ENCODE data around the gene KLHL12. TPM values are rescaled to one million over a fixed set of nuclear protein-coding genes. Genes with fewer than 3 reads are reported as not detected.

KLHL12 gene
- total RNA-seq, 1 experiment from 2014 or later = 29.6 TPM

DNA sequence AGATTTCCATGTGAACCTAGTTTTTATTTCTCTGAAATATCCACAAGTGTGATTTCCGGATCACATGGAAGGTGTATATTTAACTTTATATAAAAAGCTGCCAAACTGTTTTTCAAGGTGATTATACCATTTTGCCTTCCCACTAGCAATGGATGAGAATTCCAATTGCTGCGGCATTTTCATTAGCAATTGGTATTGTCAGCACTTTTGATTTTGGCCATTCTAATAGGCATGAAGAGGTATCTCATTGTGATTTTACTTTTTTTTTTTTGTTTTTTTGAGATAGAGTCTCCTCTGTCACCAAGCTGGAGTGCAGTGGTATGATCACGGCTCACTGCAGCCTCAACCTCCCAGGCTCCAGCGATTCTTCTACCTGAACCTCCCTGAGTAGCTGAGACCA lies 45.0 kb upstream of the KLHL12 start:
- ChIA-PET CTCF (no interaction called here), POLR2A (ENCODE audit: unreplicated experiment) (interaction anchor here (0.5 kb wide), 1 partner anchor 45 kb away, joined by 5 read pairs; no protein-coding TSS in a partner anchor)
- H2AFZ ChIP-seq = no peak overlapping the region
- H3K4me3 ChIP-seq = no peak overlapping the region
- no peaks in the 10 kb centered on the region for H3K79me2 ChIP-seq (ENCODE audit: low read depth)
- BruUV-seq (replicated peaks) = no TSS peak
- H3K4me1 ChIP-seq (replicated peaks; ENCODE audit: insufficient read depth) = peaks cover 8% of the 10 kb centered on the region
- H3F3A ChIP-seq (ENCODE audit: insufficient read depth, low read depth) = peaks cover 10% of the 10 kb centered on the region; the same call in 1 of the 2 replicates
- H3K27me3 ChIP-seq (ENCODE audit: insufficient read depth, low read depth) = peaks cover 4% of the 10 kb centered on the region; the same call in 1 of the 2 replicates
- intact Hi-C loops (cut with micrococcal nuclease; ENCODE audit: unreplicated experiment) = no loop called here
- DNase-seq = no peak
- H4K20me1 ChIP-seq (ENCODE audit: insufficient read depth) = no peaks in the 10 kb centered on the region
- H3K36me3 ChIP-seq (ENCODE audit: low read depth) = no peaks in the 10 kb centered on the region
- H3K27ac ChIP-seq = no peak overlapping the region
- TF ChIP-seq EZH2 (IDR thresholded peaks at IDR 0.05; ENCODE audit: low read depth) = no peak
- TF ChIP-seq, protein P1, sequence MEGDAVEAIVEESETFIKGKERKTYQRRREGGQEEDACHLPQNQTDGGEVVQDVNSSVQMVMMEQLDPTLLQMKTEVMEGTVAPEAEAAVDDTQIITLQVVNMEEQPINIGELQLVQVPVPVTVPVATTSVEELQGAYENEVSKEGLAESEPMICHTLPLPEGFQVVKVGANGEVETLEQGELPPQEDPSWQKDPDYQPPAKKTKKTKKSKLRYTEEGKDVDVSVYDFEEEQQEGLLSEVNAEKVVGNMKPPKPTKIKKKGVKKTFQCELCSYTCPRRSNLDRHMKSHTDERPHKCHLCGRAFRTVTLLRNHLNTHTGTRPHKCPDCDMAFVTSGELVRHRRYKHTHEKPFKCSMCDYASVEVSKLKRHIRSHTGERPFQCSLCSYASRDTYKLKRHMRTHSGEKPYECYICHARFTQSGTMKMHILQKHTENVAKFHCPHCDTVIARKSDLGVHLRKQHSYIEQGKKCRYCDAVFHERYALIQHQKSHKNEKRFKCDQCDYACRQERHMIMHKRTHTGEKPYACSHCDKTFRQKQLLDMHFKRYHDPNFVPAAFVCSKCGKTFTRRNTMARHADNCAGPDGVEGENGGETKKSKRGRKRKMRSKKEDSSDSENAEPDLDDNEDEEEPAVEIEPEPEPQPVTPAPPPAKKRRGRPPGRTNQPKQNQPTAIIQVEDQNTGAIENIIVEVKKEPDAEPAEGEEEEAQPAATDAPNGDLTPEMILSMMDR (conservative IDR thresholded peaks at IDR 0.05) = no peak
- H3K9me2 ChIP-seq (ENCODE audit: insufficient read depth) = no peaks in the 10 kb centered on the region
- H3K9me3 ChIP-seq (ENCODE audit: insufficient read depth, low read depth) = no peaks in the 10 kb centered on the region
- no peak overlapping the region for H3K4me2 ChIP-seq

DNA sequence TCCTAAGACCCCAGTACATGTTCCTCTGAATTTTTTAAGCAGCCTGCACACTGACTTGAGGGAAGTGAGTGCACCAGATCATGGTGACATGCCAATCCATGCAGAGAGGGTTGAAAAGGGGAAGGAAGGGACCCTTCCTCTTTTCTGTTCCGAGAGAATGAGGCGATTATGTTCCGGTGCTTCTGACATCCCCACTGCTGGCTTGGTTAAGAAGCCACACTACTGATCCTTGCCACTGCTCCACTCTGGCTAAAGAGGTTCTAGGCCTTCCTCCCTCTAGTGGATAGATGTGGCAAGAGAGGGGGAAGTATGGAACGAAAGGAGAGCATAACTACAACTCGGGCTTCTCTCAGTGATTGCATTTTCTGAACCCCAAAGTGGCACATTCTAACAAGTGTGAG lies 41.9 kb upstream of the KLHL12 start:
- H3F3A ChIP-seq (ENCODE audit: insufficient read depth, low read depth) = peaks cover 15% of the 10 kb centered on the region; the same call in 1 of the 2 replicates
- no peak for TF ChIP-seq EZH2 (IDR thresholded peaks at IDR 0.05; ENCODE audit: low read depth)
- TF ChIP-seq, protein P1 (conservative IDR thresholded peaks at IDR 0.05) = peak; percentile 68
- H3K36me3 ChIP-seq (ENCODE audit: low read depth) = peaks cover 4% of the 10 kb centered on the region; the same call in 1 of the 2 replicates
- H3K79me2 ChIP-seq (ENCODE audit: low read depth) = peaks cover 12% of the 10 kb centered on the region; the same call in 1 of the 2 replicates
- no peak overlapping the region for H3K4me3 ChIP-seq
- H3K27me3 ChIP-seq (ENCODE audit: insufficient read depth, low read depth) = no peaks in the 10 kb centered on the region; the same call in 1 of the 2 replicates
- BruUV-seq (replicated peaks) = no TSS peak
- H3K9me3 ChIP-seq (ENCODE audit: insufficient read depth, low read depth) = no peaks in the 10 kb centered on the region
- POLR2A ChIA-PET (ENCODE audit: unreplicated experiment) = no interaction called here
- H3K27ac ChIP-seq = no peak overlapping the region
- DNase-seq = peak in 1 of 2 experiments; percentile 49
- intact Hi-C loops (cut with micrococcal nuclease; ENCODE audit: unreplicated experiment) = loop anchor here (1.0 to 5.0 kb wide), 2 partner anchors 43 to 162 kb away; partner anchors contain the start of gene KDM5B
- H3K4me1 ChIP-seq (replicated peaks; ENCODE audit: insufficient read depth) = peaks cover 16% of the 10 kb centered on the region
- CTCF ChIA-PET = no interaction called here
- no peaks in the 10 kb centered on the region for H3K9me2 ChIP-seq (ENCODE audit: insufficient read depth)
- H3K4me2 ChIP-seq = no peak overlapping the region
- no peaks in the 10 kb centered on the region for H4K20me1 ChIP-seq (ENCODE audit: insufficient read depth)
- no peak overlapping the region for H2AFZ ChIP-seq

DNA sequence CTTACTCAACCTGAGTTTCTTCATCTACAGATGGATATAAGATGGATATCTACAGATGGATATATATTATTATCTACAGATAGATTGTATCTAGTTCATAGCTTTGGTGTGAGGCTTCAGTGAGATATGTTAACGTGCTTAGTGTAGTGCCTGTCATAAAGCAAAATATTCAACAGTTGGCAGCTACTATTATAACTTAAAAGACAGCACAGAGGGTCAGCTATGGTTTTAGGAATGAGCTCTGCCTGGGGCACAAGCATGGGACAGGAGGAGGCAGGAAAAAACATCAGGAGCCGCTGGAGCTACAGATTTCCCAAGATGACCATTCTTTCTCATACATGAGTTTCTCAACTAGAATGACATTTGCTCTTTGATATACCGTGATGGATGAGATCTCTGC lies 41.3 kb upstream of the KLHL12 start:
- Histone ChIP-seq H3F3A (ENCODE audit: insufficient read depth, low read depth) (peaks cover 15% of the 10 kb centered on the region; the same call in 1 of the 2 replicates), H3K4me3 (no peak overlapping the region), H3K79me2 (ENCODE audit: low read depth) (peaks cover 12% of the 10 kb centered on the region; the same call in 1 of the 2 replicates), H3K9me2 (ENCODE audit: insufficient read depth) (no peaks in the 10 kb centered on the region), H3K4me2 (peak overlapping the region; percentile 94), H4K20me1 (ENCODE audit: insufficient read depth) (no peaks in the 10 kb centered on the region), H3K4me1 (replicated peaks; ENCODE audit: insufficient read depth) (peaks cover 16% of the 10 kb centered on the region), H3K9me3 (ENCODE audit: insufficient read depth, low read depth) (no peaks in the 10 kb centered on the region), H2AFZ (no peak overlapping the region; the same call in 1 of the 2 replicates), H3K27ac (no peak overlapping the region), H3K27me3 (ENCODE audit: insufficient read depth, low read depth) (no peaks in the 10 kb centered on the region), H3K36me3 (ENCODE audit: low read depth) (peaks cover 4% of the 10 kb centered on the region; the same call in 1 of the 2 replicates)
- ChIA-PET POLR2A (ENCODE audit: unreplicated experiment) (no interaction called here), CTCF (interaction anchor here (0.5 to 0.8 kb wide), 4 partner anchors 16 to 370 kb away, joined by 3 to 9 read pairs (median 6); no protein-coding TSS in a partner anchor)
- no peak for TF ChIP-seq EZH2 (IDR thresholded peaks at IDR 0.05; ENCODE audit: low read depth)
- TF ChIP-seq, protein P1 (conservative IDR thresholded peaks at IDR 0.05) = no peak
- intact Hi-C loops (cut with micrococcal nuclease; ENCODE audit: unreplicated experiment) = loop anchor here (5.0 kb wide), 1 partner anchor 161 kb away; the partner anchor contains the start of gene KDM5B
- DNase-seq = no peak
- BruUV-seq (replicated peaks) = no TSS peak

Data from PC-9 (cell line).